Left lung (tissue), 10 donors: ENCODE data around the gene DNAJA4. TPM values are rescaled to one million over a fixed set of nuclear protein-coding genes. Genes with fewer than 3 reads are reported as not detected.
A peak's percentile ranks its signal among the peaks of the same experiment; 100 is the strongest.

ENCODE experiments used
- ATAC-seq: fragments of 200-7000 bp; cut with Tn5 transposase; one replicate; pipeline ENCODE4 v1.9.1; 2020; ENCODE audit warnings: moderate library complexity
- DNase-seq, 4 donors: peaks; one replicate each; pipeline ENCODE4 v3.0.0-alpha.2; 2013 to 2020
- H3K27ac ChIP-seq, 2 donors: fragments of 200-600 bp; sonication (generic) in 1 of 2; one replicate each; pipeline versions ENCODE4 v1.5.0 to v1.8.0; 2020 to 2021
- H3K27me3 ChIP-seq, 2 donors: fragments of 200-600 bp; sonication (generic) in 1 of 2; one replicate each; pipeline versions ENCODE4 v1.5.0 to v1.8.0; 2020 to 2021
- H3K36me3 ChIP-seq, 2 donors: fragments of 200-600 bp; sonication (generic) in 1 of 2; one replicate each; pipeline versions ENCODE4 v1.5.0 to v1.8.0; 2020 to 2021
- H3K4me1 ChIP-seq, 2 donors: fragments of 200-600 bp; one replicate each; pipeline ENCODE4 v1.8.0; 2021
- H3K4me3 ChIP-seq, 2 donors: fragments of 200-600 bp; sonication (generic) in 1 of 2; one replicate each; pipeline versions ENCODE4 v1.5.0 to v1.8.0; 2020 to 2021; ENCODE audit warnings: mild to moderate bottlenecking in 1 of 2
- H3K9me3 ChIP-seq, 2 donors: fragments of 200-600 bp; sonication (generic) in 1 of 2; one replicate each; pipeline versions ENCODE4 v1.5.0 to v1.8.0; 2020 to 2021
- intact Hi-C, 2 donors: fragments of 100-400 bp; cut with DNase I; formaldehyde crosslinking; loops; one replicate each; pipeline versions ENCODE4 v1.11.2 to v1.14.2; 2022
- polyA plus RNA-seq, 6 donors: library from polyadenylated mRNA; unstranded; fragments of 120-200 nt; gene quantifications; one replicate each; pipeline ENCODE4 v1.2.1, GENCODE V29; 2013; ENCODE audit not compliant: insufficient read length in 6 of 6
- total RNA-seq, 2 donors: library from RNA; stranded (reverse); fragmentation: NEBNext Ultra II Directional; extraction: Animal tissue kit (Norgen Biotek cat#: 25700); gene quantifications; one replicate each; pipeline ENCODE4 v1.2.1, GENCODE V29; 2021
- TF ChIP-seq, protein P1 (sequence below), 2 donors: fragments of 200-600 bp; sonication (generic) in 1 of 2; IDR thresholded peaks; one replicate each; pipeline versions ENCODE4 v1.5.0 to v1.8.0; 2021; ENCODE audit warnings: antibody characterized with exemption in 2 of 2
- donor health status: DM: no; HTN: yes; CAD: no.
- donor health status: DM: no; HTN: no; CAD: no.

DNAJA4 gene
- total and polyA plus RNA-seq, 8 donors = 17.2 to 45.3 (median 34.2) TPM

DNA sequence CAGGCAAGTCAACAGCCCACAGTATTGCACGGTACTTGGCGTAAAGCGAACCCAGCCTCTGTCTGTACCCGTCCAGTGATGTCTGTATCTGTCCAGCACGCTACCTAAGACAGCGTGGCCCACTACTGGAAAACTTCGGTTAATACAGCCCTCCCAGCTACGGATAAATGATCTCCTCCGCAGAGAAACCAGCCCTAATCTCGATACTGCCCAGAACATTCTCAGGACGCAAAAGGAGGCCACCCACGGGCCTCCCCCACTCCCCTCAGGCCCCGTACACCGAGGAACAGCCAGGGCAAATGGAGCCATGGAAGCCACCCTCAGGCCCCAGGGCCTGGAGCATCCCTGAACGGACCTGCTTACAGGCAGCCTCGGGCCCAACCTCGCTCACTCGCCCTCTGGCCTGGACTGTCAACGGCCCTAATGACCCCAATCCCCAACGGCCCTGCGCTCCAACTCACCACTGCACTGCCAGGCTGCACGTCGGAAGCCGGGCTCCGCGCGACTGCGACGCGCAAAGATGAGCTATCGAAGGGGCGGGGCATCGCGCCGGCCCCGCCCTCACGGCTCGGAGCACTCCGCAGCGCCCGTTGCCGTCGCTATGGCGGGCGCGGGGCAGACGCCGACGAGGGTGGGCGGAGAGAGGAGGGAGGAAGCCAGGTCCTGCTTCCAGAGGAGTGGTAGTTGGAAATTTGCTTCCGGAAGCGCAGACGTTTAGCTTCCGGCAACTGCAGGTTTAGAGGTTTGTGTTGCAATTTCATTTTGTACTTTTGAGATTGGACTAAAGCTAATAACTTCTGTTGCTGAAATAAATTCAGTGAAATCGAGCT, 35.0 kb downstream of the DNAJA4 start, which contains the start of gene SKIC8:
Gene SKIC8, minus strand, starts transcription at position 509 of the 830 bp plus-strand sequence. CDS start 3,923 bp downstream, outside the sequence.
- ATAC-seq = peak; percentile 100
- Histone ChIP-seq H3K9me3 (no peaks in the 10 kb centered on the region), H3K36me3 (peaks cover 0 to 3% of the 10 kb centered on the region in 2 donors), H3K4me3 (peak within 1 kb of the TSS; percentile 71 to 95), H3K4me1 (peaks cover 5 to 30% of the 10 kb centered on the region in 2 donors), H3K27ac (peak within 1 kb of the TSS; percentile 74 to 78), H3K27me3 (peaks cover 0 to 10% of the 10 kb centered on the region in 2 donors)
- intact Hi-C loops = no loop called here
- TF ChIP-seq, protein P1, sequence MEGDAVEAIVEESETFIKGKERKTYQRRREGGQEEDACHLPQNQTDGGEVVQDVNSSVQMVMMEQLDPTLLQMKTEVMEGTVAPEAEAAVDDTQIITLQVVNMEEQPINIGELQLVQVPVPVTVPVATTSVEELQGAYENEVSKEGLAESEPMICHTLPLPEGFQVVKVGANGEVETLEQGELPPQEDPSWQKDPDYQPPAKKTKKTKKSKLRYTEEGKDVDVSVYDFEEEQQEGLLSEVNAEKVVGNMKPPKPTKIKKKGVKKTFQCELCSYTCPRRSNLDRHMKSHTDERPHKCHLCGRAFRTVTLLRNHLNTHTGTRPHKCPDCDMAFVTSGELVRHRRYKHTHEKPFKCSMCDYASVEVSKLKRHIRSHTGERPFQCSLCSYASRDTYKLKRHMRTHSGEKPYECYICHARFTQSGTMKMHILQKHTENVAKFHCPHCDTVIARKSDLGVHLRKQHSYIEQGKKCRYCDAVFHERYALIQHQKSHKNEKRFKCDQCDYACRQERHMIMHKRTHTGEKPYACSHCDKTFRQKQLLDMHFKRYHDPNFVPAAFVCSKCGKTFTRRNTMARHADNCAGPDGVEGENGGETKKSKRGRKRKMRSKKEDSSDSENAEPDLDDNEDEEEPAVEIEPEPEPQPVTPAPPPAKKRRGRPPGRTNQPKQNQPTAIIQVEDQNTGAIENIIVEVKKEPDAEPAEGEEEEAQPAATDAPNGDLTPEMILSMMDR (IDR thresholded peaks at IDR 0.05) = no peak
- peak; percentile 90 to 99 (median 96) for DNase-seq

DNA sequence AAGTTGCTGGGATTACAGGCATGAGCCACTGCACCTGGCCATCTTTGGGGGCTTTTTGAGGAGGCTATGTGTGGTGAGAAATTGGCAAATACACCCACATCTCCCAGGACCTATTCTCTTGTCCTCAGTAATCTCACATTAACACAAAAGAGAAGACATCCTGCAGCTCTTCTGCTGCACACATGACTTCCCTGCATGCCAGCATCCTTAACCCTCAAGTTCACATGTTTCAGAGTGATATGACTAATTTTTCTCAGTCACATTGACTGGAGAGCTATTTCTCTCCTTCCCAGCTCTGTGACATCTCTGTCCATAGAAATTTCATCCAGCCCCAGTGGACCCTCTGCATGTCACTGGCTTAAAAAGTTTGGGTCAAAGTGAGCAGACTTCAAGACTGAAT, 37.0 kb downstream of the DNAJA4 start:
- no peak overlapping the region for H3K4me3 ChIP-seq
- no peak overlapping the region for H3K27ac ChIP-seq
- TF ChIP-seq, protein P1 (IDR thresholded peaks at IDR 0.05) = no peak
- peaks cover 0 to 18% of the 10 kb centered on the region in 2 donors for H3K27me3 ChIP-seq
- H3K9me3 ChIP-seq = no peaks in the 10 kb centered on the region
- DNase-seq = no peak
- H3K36me3 ChIP-seq = no peaks in the 10 kb centered on the region
- intact Hi-C loops = no loop called here
- no peak for ATAC-seq
- H3K4me1 ChIP-seq = peaks cover 5 to 30% of the 10 kb centered on the region in 2 donors

DNA sequence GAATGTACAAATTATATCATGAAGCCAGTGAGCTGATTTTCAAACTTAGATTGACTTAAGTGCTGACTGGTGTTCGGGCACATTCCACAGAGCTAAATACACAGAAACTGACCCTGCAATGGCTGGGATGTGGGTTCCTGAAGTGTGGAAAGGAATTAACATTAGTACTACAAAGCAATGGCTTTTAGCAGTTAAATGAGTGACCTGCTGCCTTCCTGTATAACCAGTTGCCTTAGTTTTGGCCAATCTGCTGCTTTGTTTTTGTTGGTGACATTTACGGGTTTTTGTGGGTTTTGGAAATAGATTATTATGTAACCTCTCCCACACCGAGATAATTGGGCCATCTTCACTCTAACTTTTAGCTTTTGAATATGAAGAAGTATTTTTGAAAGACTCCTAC, 37.5 kb downstream of the DNAJA4 start:
- Histone ChIP-seq H3K4me3 (no peak overlapping the region), H3K4me1 (peaks cover 5 to 30% of the 10 kb centered on the region in 2 donors), H3K9me3 (no peaks in the 10 kb centered on the region), H3K27ac (no peak overlapping the region), H3K36me3 (no peaks in the 10 kb centered on the region), H3K27me3 (peaks cover 0 to 23% of the 10 kb centered on the region in 2 donors)
- TF ChIP-seq, protein P1 (IDR thresholded peaks at IDR 0.05) = no peak
- DNase-seq (peak in 1 of 4 donors; percentile 47), ATAC-seq (no peak)
- intact Hi-C loops = no loop called here

DNA sequence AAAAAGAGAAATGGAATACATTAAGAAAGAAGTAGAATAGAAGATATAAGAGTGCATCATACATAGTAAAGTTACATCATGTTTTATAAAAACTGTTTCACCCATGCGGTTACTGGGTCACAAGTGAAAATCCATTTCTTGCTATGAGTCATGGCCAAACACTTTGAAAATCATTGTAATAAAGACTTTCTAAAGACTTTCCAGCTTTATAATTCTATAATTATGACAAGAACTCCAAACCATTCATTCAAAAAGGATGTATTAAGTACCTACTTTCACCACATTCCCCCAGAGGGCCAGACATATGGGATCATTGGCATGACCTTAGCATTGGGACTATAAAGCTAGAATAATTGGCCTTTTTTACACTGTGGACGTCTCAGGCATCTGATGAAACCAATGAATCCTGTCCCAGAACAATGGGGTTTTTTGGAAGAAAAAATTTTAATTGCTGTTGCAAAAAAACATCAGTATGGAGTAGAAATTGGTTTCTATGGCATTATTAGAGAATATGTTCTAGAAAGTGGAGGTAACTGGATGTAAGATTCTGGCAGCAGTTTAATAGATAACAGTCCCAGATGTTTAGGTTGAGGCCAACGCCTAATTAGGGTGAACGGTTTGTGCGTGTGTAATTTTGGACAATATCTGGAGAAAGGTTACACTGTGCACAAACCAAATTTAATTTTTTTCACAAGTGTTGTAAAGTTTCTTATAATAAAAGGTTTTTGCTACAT, 38.4 kb downstream of the DNAJA4 start:
- Histone ChIP-seq H3K27ac (no peak overlapping the region), H3K4me1 (peaks cover 5 to 23% of the 10 kb centered on the region in 2 donors), H3K36me3 (no peaks in the 10 kb centered on the region), H3K9me3 (no peaks in the 10 kb centered on the region), H3K4me3 (no peak overlapping the region), H3K27me3 (peaks cover 0 to 24% of the 10 kb centered on the region in 2 donors)
- DNase-seq (no peak), ATAC-seq (no peak)
- TF ChIP-seq, protein P1 (IDR thresholded peaks at IDR 0.05) = no peak
- intact Hi-C loops = no loop called here
